ENCODE measurements around the gene MYRIP.

The MYRIP gene

DNA sequence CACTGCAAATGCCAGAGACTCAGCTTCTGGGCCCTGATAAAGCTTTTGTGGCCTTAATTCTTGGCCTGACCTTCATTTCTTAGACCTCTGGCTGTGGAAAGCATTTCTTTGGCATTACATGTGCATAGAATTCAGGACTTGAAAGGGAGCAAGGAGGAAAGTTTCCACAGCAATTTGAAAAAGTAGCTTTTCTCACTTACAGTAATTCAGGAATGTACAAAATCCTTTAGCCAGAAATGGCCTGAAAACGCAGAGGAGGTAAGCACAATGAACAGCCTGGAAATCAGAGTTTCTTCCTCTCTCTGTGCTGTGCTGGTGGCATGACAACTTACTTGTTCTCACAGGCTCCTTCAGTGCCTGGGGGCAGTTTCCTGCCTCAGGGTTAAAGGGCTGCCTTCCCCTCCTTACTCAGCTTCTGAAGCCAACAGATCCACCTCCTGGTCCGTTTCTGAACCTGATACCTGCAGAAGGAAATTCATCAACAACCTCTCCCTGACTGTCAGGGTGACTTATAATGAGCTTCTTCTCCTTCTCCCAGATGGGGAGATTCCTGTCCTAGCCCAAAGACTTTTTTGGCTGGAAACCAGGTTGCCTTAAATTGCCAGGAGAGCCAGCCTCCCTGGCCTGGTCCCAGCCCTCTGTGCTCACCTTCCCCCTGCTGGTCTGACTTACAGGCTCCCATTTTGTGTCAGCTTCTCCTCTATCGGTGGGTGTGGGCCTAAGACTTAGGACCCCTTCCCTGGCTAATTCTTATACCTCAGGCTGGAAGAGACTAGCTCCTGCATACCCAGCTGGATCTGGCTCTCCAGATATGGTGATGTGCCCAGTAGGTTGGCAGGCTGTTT, 102.3 kb downstream of the MYRIP start:
- Histone ChIP-seq H2AFZ (ENCODE audit: low read length) (no peak overlapping the region), H4K20me1 (ENCODE audit: insufficient read depth, low read length) (no peaks in the 10 kb centered on the region), H3K4me1 (ENCODE audit: insufficient read depth, low read length, severe bottlenecking) (no peaks in the 10 kb centered on the region), H3K36me3 (ENCODE audit: insufficient read depth, low read length) (no peaks in the 10 kb centered on the region), H3K27me3 (ENCODE audit: insufficient read depth, low read length) (no peaks in the 10 kb centered on the region), H3K4me2 (ENCODE audit: low read length) (no peak overlapping the region), H3K9me3 (ENCODE audit: low read length) (no peaks in the 10 kb centered on the region), H3K4me3 (ENCODE audit: low read depth, low read length, poor library complexity, severe bottlenecking) (no peak overlapping the region), H3K9ac (ENCODE audit: low read length) (no peak overlapping the region), H3K27ac (ENCODE audit: low read depth, low read length, poor library complexity, severe bottlenecking) (no peak overlapping the region), H3F3A (ENCODE audit: insufficient read depth, low read length) (no peaks in the 10 kb centered on the region), H3K79me2 (ENCODE audit: insufficient read depth, low read length) (no peaks in the 10 kb centered on the region), H3K9me2 (ENCODE audit: low read depth, low read length) (no peaks in the 10 kb centered on the region)
- TF ChIP-seq CTCF (IDR thresholded peaks at IDR 0.05; ENCODE audit: low read length) (no peak), EZH2 (IDR thresholded peaks at IDR 0.05; ENCODE audit: borderline replicate concordance, low read length) (no peak)

GRCh38 chr3:39915027-39915426, 105.6 kb downstream of the MYRIP start:
- no peaks in the 10 kb centered on the region for H3F3A ChIP-seq (ENCODE audit: insufficient read depth, low read length)
- no peak overlapping the region for H3K4me2 ChIP-seq (ENCODE audit: low read length)
- H4K20me1 ChIP-seq (ENCODE audit: insufficient read depth, low read length), result no peaks in the 10 kb centered on the region
- H2AFZ ChIP-seq (ENCODE audit: low read length), result no peak overlapping the region
- no peak overlapping the region for H3K9ac ChIP-seq (ENCODE audit: low read length)
- no peak overlapping the region for H3K4me3 ChIP-seq (ENCODE audit: low read depth, low read length, poor library complexity, severe bottlenecking)
- H3K79me2 ChIP-seq (ENCODE audit: insufficient read depth, low read length), result no peaks in the 10 kb centered on the region
- H3K27me3 ChIP-seq (ENCODE audit: insufficient read depth, low read length), result no peaks in the 10 kb centered on the region
- no peaks in the 10 kb centered on the region for H3K9me3 ChIP-seq (ENCODE audit: low read length)
- no peaks in the 10 kb centered on the region for H3K4me1 ChIP-seq (ENCODE audit: insufficient read depth, low read length, severe bottlenecking)
- no peaks in the 10 kb centered on the region for H3K36me3 ChIP-seq (ENCODE audit: insufficient read depth, low read length)
- H3K9me2 ChIP-seq (ENCODE audit: low read depth, low read length), result no peaks in the 10 kb centered on the region
- H3K27ac ChIP-seq (ENCODE audit: low read depth, low read length, poor library complexity, severe bottlenecking), result no peak overlapping the region
- TF ChIP-seq EZH2 (IDR thresholded peaks at IDR 0.05; ENCODE audit: borderline replicate concordance, low read length), result no peak

DNA sequence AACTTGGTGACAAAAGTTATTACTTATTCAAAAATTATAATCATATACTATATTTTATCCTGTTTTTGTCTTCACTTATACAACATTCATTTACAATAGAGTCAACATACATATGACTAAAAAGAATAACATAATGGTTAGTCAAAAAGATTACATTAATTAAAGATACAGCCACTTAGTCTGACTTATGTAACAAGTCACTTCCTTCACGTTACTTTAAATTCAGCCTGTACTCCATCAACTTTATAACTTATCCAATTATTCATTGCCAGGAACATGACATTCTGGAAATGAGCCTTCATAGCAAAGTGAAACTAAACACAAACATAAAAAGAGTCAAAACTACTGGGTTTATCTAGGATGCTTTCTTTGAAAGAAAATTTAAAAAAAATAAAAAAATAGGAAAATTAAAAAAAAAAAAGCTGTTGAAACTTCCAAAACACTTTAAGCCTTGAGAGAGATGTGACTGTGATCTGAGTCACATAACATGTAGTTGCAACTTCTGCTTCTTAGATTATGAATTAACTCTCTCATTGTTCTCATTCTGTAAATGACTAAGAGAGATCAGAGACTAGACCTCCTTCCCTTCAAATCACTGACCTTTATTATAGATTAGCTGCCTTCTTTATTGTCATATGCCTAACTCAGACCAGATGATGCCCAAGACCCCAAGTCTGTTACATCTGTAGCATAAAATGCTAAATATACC, 107.8 kb downstream of the MYRIP start:
- no peaks in the 10 kb centered on the region for H3K27me3 ChIP-seq (ENCODE audit: insufficient read depth, low read length)
- no peak overlapping the region for H2AFZ ChIP-seq (ENCODE audit: low read length)
- no peaks in the 10 kb centered on the region for H4K20me1 ChIP-seq (ENCODE audit: insufficient read depth, low read length)
- TF ChIP-seq EZH2 (IDR thresholded peaks at IDR 0.05; ENCODE audit: borderline replicate concordance, low read length) (no peak), CTCF (IDR thresholded peaks at IDR 0.05; ENCODE audit: low read length) (no peak)
- no peaks in the 10 kb centered on the region for H3K9me2 ChIP-seq (ENCODE audit: low read depth, low read length)
- H3K27ac ChIP-seq (ENCODE audit: low read depth, low read length, poor library complexity, severe bottlenecking), result no peak overlapping the region
- H3K9ac ChIP-seq (ENCODE audit: low read length), result no peak overlapping the region
- no peaks in the 10 kb centered on the region for H3K36me3 ChIP-seq (ENCODE audit: insufficient read depth, low read length)
- no peaks in the 10 kb centered on the region for H3K4me1 ChIP-seq (ENCODE audit: insufficient read depth, low read length, severe bottlenecking)
- no peak overlapping the region for H3K4me3 ChIP-seq (ENCODE audit: low read depth, low read length, poor library complexity, severe bottlenecking)
- no peaks in the 10 kb centered on the region for H3K79me2 ChIP-seq (ENCODE audit: insufficient read depth, low read length)
- no peak overlapping the region for H3K4me2 ChIP-seq (ENCODE audit: low read length)
- no peaks in the 10 kb centered on the region for H3K9me3 ChIP-seq (ENCODE audit: low read length)
- H3F3A ChIP-seq (ENCODE audit: insufficient read depth, low read length), result no peaks in the 10 kb centered on the region

All from OCI-LY1 (cell line).